SK-N-SH (cell line): Measurements from ENCODE around the gene RRM1. TPM values are rescaled to one million over a fixed set of nuclear protein-coding genes. Genes with fewer than 3 reads are reported as not detected.
A peak's percentile ranks its signal among the peaks of the same experiment; 100 is the strongest.

Experiments
- CTCF ChIA-PET: fragments of 300-600, 350-600 bp; formaldehyde crosslinking; extraction: SDS; loops from one replicate; lab custom pipeline; 2021; lab: Yijun Ruan, JAX
- POLR2A ChIA-PET: fragments of 350-600 bp; sonication (Branson Sonifier 250); formaldehyde crosslinking; extraction: SDS; loops from one replicate; lab custom pipeline; 2020; ENCODE audit warnings: antibody characterized with exemption, inconsistent platforms; lab: Yijun Ruan, JAX
- DNase-seq: peaks from one replicate; pipeline ENCODE4 v3.0.0; 2012
- H2AFZ ChIP-seq: fragments of 200-600 bp; sonication (generic); 2 replicates; pipeline ENCODE4 v1.8.1; 2016; ENCODE audit warnings: antibody characterized with exemption, mild to moderate bottlenecking, low read depth
- H3F3A ChIP-seq: fragments of 200-600 bp; sonication (generic); replicated peaks from 2 replicates; pipeline ENCODE3; 2016; ENCODE audit warnings: antibody characterized with exemption, mild to moderate bottlenecking; ENCODE audit not compliant: insufficient read depth
- H3K27ac ChIP-seq, 2 experiments: fragments of 200-500 bp in 1 of 2; fragments of 200-600 bp in 1 of 2; sonication (Bioruptor generic) in 1 of 2; sonication (generic), shearing (Covaris generic) in 1 of 2; 2 replicates each; pipeline versions ENCODE4 v1.5.1 to v1.6.1; 2014 to 2016; ENCODE audit warnings: low read depth in 2 of 2, inconsistent platforms in 1 of 2, low read length in 1 of 2, mild to moderate bottlenecking in 1 of 2, mixed read lengths in 1 of 2
- H3K27me3 ChIP-seq: fragments of 200-600 bp; sonication (generic), shearing (Covaris generic); 2 replicates; pipeline ENCODE4 v1.6.1; 2016; ENCODE audit warnings: mixed run types; ENCODE audit not compliant: insufficient read depth
- H3K36me3 ChIP-seq, 2 experiments: fragments of 200-500 bp in 1 of 2; fragments of 200-600 bp in 1 of 2; sonication (Bioruptor generic) in 1 of 2; sonication (generic) in 1 of 2; replicated peaks in 1 of 2; 2 replicates each; pipeline versions ENCODE3 to v1.5.1; 2014 to 2016; ENCODE audit warnings: low read length in 1 of 2, mild to moderate bottlenecking in 1 of 2; ENCODE audit not compliant: insufficient read depth in 2 of 2, control insufficient read depth in 1 of 2
- H3K4me1 ChIP-seq, 2 experiments: fragments of 200-500 bp in 1 of 2; fragments of 200-600 bp in 1 of 2; sonication (Bioruptor generic) in 1 of 2; sonication (generic), shearing (Covaris generic) in 1 of 2; 2 replicates each; pipeline versions ENCODE4 v1.5.1 to v1.6.1; 2014 to 2016; ENCODE audit warnings: low read depth in 1 of 2, low read length in 1 of 2, mixed run types in 1 of 2; ENCODE audit not compliant: insufficient read depth in 2 of 2, control insufficient read depth in 1 of 2
- H3K4me2 ChIP-seq: fragments of 200-600 bp; sonication (generic), shearing (Covaris generic); 2 replicates; pipeline ENCODE4 v1.6.1; 2017; ENCODE audit warnings: mixed run types
- H3K4me3 ChIP-seq, 2 experiments: fragments of 200-500 bp in 1 of 2; fragments of 200-600 bp in 1 of 2; sonication (Bioruptor generic) in 1 of 2; sonication (generic), shearing (Covaris generic) in 1 of 2; 2 replicates each; pipeline versions ENCODE4 v1.5.1 to v1.8.1; 2014 to 2016; ENCODE audit warnings: low read depth in 2 of 2, inconsistent platforms in 1 of 2, low read length in 1 of 2, mild to moderate bottlenecking in 1 of 2, mixed read lengths in 1 of 2, moderate library complexity in 1 of 2
- H3K79me2 ChIP-seq: fragments of 200-600 bp; sonication (generic); 2 replicates; pipeline ENCODE4 v1.8.1; 2017; ENCODE audit warnings: mild to moderate bottlenecking; ENCODE audit not compliant: insufficient read depth
- H3K9ac ChIP-seq: fragments of 200-600 bp; sonication (generic); 2 replicates; pipeline ENCODE4 v1.6.1; 2017; ENCODE audit warnings: mixed run types
- H3K9me2 ChIP-seq: fragments of 200-600 bp; sonication (generic); 2 replicates; pipeline ENCODE4 v1.6.1; 2017; ENCODE audit warnings: mixed run types
- H3K9me3 ChIP-seq: fragments of 200-600 bp; sonication (generic); 2 replicates; pipeline ENCODE4 v1.6.1; 2017; ENCODE audit warnings: mixed run types, mild to moderate bottlenecking, moderate library complexity
- H4K20me1 ChIP-seq: fragments of 200-600 bp; sonication (generic); 2 replicates; pipeline ENCODE4 v1.6.1; 2017; ENCODE audit warnings: mild to moderate bottlenecking, mixed run types; ENCODE audit not compliant: insufficient read depth
- EP300 ChIP-seq, 2 experiments: IDR thresholded peaks; 2 replicates each; pipeline versions ENCODE4 v1.4.0 to v1.6.1; 2012; ENCODE audit warnings: borderline replicate concordance in 1 of 2, low read depth in 1 of 2, low read length in 1 of 2
- EZH2phosphoT487 ChIP-seq: fragments of 200-600 bp; sonication (generic); IDR thresholded peaks from 2 replicates; pipeline ENCODE4 v1.6.1; 2017; ENCODE audit warnings: low read depth, mixed run types, mild to moderate bottlenecking, antibody characterized with exemption, moderate library complexity, borderline replicate concordance
- FOXM1 ChIP-seq: IDR thresholded peaks from 2 replicates; pipeline ENCODE4 v1.4.0; 2012; ENCODE audit warnings: low read depth, mild to moderate bottlenecking
- MXI1 ChIP-seq: IDR thresholded peaks from 2 replicates; pipeline ENCODE4 v1.6.1; 2012; ENCODE audit warnings: mild to moderate bottlenecking, low read depth, low read length, improper control_type of control experiment
- RAD21 ChIP-seq: IDR thresholded peaks from 2 replicates; pipeline ENCODE4 v1.6.1; 2012; ENCODE audit warnings: mild to moderate bottlenecking, low read length
- SIN3A ChIP-seq: IDR thresholded peaks from 2 replicates; pipeline ENCODE4 v1.6.1; 2012; ENCODE audit warnings: low read depth, mild to moderate bottlenecking, low read length, moderate library complexity, borderline replicate concordance
- SMC3 ChIP-seq: IDR thresholded peaks from 2 replicates; pipeline ENCODE4 v1.6.1; 2012; ENCODE audit warnings: low read depth, low read length, improper control_type of control experiment
- TCF12 ChIP-seq: IDR thresholded peaks from 2 replicates; pipeline ENCODE4 v1.4.0; 2012
- YY1 ChIP-seq: IDR thresholded peaks from 2 replicates; pipeline ENCODE4 v1.4.0; 2012; ENCODE audit warnings: low read depth, mild to moderate bottlenecking
- WGBS: methylation state at CpG from one replicate; pipeline ENCODE4 v1.1.6; 2017; ENCODE audit warnings: low lambda C conversion rate; 5-methylcytosine and 5-hydroxymethylcytosine counted together
- polyA plus RNA-seq, 3 experiments: library from polyadenylated mRNA; depleted of rRNA; stranded (reverse); fragments of >200 nt; gene quantifications; 2 replicates each; pipeline ENCODE4 v1.2.3, GENCODE V29; 2012
- TF ChIP-seq, protein P1 (sequence below): IDR thresholded peaks from 2 replicates; pipeline ENCODE4 v1.4.0; 2012; ENCODE audit warnings: low read depth, borderline replicate concordance
- TF ChIP-seq, protein P2 (sequence below): IDR thresholded peaks from 2 replicates; pipeline ENCODE4 v1.6.1; 2012; ENCODE audit warnings: mild to moderate bottlenecking, low read depth, low read length, moderate library complexity
- TF ChIP-seq, protein P3 (sequence below): IDR thresholded peaks from 2 replicates; pipeline ENCODE4 v1.4.0; 2012; ENCODE audit warnings: low read depth, borderline replicate concordance
- TF ChIP-seq, protein P4 (sequence below): fragments of 200-600 bp; sonication (generic); IDR thresholded peaks from 2 replicates; pipeline ENCODE4 v1.6.1; 2017; ENCODE audit warnings: antibody characterized with exemption, mild to moderate bottlenecking, moderate library complexity
- TF ChIP-seq, protein P5 (sequence below): fragments of 150-350 bp; IDR thresholded peaks from 2 replicates; pipeline ENCODE4 v1.6.1; 2017; ENCODE audit warnings: antibody characterized with exemption, low read length, low read depth, borderline replicate concordance

The RRM1 gene
- polyA plus RNA-seq, 1 of the 3 experiments (the other 2 are of a cell fraction): 28.2 TPM

DNA sequence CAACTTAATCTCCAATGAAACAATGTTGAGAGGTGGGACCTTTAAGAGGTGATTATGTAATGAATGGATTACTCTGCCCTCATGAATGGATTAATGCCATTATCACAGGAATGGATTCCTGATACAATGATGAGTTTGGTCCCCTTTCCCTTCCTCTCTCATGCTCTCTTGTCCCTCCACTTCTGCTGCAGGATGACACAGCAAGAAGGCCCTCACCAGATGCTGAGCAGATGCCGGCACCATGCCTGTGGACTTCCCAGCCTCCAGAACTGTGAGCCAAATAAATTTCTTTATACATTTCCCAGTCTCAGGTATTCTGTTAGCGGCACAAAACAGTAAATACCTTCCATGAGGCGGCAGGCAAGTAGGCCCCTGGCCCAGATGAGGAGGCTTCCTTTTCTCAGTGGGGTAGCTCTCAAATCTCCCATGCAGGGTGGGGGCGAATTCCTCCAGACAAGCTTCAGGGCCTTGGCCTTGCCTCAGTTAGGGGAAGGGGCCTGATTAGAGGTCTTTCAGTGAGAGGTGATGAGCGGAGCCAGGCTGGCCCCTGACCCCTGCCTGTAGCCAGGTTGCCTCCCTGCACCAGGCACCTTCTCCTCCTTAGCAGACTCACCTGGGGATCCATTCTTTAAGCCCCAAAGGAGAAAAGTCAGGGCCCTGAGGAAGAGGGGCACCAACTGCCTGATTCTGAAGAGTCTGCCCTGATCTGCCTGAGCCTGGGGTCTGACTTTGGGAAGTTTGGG lies 86.0 kb downstream of the RRM1 start (continued):
- TF ChIP-seq, protein P1, sequence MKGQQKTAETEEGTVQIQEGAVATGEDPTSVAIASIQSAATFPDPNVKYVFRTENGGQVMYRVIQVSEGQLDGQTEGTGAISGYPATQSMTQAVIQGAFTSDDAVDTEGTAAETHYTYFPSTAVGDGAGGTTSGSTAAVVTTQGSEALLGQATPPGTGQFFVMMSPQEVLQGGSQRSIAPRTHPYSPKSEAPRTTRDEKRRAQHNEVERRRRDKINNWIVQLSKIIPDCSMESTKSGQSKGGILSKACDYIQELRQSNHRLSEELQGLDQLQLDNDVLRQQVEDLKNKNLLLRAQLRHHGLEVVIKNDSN: no peak
- TF ChIP-seq, protein P2, sequence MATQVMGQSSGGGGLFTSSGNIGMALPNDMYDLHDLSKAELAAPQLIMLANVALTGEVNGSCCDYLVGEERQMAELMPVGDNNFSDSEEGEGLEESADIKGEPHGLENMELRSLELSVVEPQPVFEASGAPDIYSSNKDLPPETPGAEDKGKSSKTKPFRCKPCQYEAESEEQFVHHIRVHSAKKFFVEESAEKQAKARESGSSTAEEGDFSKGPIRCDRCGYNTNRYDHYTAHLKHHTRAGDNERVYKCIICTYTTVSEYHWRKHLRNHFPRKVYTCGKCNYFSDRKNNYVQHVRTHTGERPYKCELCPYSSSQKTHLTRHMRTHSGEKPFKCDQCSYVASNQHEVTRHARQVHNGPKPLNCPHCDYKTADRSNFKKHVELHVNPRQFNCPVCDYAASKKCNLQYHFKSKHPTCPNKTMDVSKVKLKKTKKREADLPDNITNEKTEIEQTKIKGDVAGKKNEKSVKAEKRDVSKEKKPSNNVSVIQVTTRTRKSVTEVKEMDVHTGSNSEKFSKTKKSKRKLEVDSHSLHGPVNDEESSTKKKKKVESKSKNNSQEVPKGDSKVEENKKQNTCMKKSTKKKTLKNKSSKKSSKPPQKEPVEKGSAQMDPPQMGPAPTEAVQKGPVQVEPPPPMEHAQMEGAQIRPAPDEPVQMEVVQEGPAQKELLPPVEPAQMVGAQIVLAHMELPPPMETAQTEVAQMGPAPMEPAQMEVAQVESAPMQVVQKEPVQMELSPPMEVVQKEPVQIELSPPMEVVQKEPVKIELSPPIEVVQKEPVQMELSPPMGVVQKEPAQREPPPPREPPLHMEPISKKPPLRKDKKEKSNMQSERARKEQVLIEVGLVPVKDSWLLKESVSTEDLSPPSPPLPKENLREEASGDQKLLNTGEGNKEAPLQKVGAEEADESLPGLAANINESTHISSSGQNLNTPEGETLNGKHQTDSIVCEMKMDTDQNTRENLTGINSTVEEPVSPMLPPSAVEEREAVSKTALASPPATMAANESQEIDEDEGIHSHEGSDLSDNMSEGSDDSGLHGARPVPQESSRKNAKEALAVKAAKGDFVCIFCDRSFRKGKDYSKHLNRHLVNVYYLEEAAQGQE: no peak
- TF ChIP-seq TCF12 (no peak), SIN3A (no peak)
- TF ChIP-seq, all 33 proteins: peak for 0

DNA sequence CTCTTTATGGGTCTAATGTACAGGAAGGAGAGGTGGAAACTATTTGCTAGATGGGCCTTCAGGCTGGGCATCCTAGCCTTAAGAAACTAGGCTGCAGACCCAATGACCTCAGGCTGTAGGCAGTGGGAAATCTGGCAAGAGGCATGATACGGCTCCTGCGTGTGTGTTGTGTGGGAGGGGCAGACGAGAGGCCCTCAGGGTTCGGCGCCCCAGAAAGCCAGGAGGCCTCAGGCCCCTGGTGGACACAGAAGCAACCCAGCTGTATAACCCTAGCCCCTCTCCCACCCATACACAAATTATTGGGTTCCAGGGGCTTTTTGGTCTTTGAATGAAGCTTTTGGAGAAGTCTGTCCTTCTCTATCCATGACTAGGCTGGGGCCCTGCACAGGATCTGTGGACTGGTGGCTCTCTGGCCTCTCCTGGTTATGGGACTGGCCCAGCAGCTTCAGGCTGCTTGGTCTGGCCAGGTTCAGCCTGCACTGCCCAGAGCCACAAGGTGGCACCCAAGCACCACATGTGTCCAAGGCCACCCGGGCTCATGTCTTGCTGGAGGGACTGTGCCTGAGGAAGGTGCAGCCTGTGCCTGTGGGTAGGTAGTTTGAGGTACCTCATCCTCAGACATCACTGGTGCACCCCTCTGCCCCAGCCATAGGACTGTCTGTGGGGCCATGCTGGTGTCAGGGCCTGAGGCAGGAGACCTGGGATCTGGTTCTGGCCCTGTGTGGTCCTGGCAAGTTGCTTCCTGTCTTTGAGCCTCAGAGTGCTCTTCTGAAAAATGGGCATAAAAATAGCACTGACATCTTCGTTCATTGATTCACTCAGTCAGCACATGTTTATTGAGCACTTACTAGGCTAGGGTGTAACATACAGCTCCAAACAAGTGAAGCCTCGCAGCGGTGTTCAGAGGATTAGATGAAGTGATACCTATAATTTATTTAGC lies 87.5 kb downstream of the RRM1 start:
- Histone ChIP-seq H3K79me2 (no peaks in the 10 kb centered on the region), H3K4me2 (no peak overlapping the region), H3K9me2 (no peaks in the 10 kb centered on the region), H4K20me1 (no peaks in the 10 kb centered on the region), H3K9me3 (no peaks in the 10 kb centered on the region), H3K4me1 (peaks cover 0 to under 1% of the 10 kb centered on the region in 2 experiments; a peak in 1 of 4 replicates), H3K27ac (no peak overlapping the region), H3K4me3 (no peak overlapping the region), H3F3A (no peaks in the 10 kb centered on the region), H3K9ac (no peak overlapping the region), H3K27me3 (no peaks in the 10 kb centered on the region), H3K36me3 (no peaks in the 10 kb centered on the region), H2AFZ (no peak overlapping the region)
- peak; percentile 73 for DNase-seq
- TF ChIP-seq, protein P3, sequence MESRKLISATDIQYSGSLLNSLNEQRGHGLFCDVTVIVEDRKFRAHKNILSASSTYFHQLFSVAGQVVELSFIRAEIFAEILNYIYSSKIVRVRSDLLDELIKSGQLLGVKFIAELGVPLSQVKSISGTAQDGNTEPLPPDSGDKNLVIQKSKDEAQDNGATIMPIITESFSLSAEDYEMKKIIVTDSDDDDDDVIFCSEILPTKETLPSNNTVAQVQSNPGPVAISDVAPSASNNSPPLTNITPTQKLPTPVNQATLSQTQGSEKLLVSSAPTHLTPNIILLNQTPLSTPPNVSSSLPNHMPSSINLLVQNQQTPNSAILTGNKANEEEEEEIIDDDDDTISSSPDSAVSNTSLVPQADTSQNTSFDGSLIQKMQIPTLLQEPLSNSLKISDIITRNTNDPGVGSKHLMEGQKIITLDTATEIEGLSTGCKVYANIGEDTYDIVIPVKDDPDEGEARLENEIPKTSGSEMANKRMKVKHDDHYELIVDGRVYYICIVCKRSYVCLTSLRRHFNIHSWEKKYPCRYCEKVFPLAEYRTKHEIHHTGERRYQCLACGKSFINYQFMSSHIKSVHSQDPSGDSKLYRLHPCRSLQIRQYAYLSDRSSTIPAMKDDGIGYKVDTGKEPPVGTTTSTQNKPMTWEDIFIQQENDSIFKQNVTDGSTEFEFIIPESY: no peak
- TF ChIP-seq TCF12 (no peak), FOXM1 (no peak), SMC3 (peak; percentile 40; the same call in 1 of the 2 replicates), RAD21 (peak; percentile 66), MXI1 (no peak), EZH2phosphoT487 (no peak), YY1 (no peak), EP300 (IDR thresholded peaks at IDR 0.05; ENCODE audit: borderline replicate concordance in 1 of 2, low read depth in 1 of 2, low read length in 1 of 2) (no peak)
- TF ChIP-seq, protein P4, sequence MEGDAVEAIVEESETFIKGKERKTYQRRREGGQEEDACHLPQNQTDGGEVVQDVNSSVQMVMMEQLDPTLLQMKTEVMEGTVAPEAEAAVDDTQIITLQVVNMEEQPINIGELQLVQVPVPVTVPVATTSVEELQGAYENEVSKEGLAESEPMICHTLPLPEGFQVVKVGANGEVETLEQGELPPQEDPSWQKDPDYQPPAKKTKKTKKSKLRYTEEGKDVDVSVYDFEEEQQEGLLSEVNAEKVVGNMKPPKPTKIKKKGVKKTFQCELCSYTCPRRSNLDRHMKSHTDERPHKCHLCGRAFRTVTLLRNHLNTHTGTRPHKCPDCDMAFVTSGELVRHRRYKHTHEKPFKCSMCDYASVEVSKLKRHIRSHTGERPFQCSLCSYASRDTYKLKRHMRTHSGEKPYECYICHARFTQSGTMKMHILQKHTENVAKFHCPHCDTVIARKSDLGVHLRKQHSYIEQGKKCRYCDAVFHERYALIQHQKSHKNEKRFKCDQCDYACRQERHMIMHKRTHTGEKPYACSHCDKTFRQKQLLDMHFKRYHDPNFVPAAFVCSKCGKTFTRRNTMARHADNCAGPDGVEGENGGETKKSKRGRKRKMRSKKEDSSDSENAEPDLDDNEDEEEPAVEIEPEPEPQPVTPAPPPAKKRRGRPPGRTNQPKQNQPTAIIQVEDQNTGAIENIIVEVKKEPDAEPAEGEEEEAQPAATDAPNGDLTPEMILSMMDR: peak; percentile 66
- TF ChIP-seq, protein P5, sequence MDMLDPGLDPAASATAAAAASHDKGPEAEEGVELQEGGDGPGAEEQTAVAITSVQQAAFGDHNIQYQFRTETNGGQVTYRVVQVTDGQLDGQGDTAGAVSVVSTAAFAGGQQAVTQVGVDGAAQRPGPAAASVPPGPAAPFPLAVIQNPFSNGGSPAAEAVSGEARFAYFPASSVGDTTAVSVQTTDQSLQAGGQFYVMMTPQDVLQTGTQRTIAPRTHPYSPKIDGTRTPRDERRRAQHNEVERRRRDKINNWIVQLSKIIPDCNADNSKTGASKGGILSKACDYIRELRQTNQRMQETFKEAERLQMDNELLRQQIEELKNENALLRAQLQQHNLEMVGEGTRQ: no peak
- 52% methylated on average over 9 of the region's 9 CpGs for WGBS
- POLR2A ChIA-PET: no interaction called here
- CTCF ChIA-PET: interaction anchor here (0.5 to 3.6 kb wide), 12 partner anchors 21 to 424 kb away, joined by 3 to 15 read pairs (median 3); no protein-coding TSS in a partner anchor
